22Rv1 (cell line): ENCODE measurements around the gene C3orf85.

ENCODE experiments used
- ZFX ChIP-seq: fragments of 450-650 bp; IDR thresholded peaks from 2 replicates; pipeline ENCODE4 v1.6.1; 2017; ENCODE audit warnings: antibody characterized with exemption, borderline replicate concordance
- TF ChIP-seq, protein P1 (sequence below): fragments of 450-650 bp; IDR thresholded peaks from 2 replicates; pipeline ENCODE4 v1.5.1; 2017; ENCODE audit warnings: mild to moderate bottlenecking

DNA sequence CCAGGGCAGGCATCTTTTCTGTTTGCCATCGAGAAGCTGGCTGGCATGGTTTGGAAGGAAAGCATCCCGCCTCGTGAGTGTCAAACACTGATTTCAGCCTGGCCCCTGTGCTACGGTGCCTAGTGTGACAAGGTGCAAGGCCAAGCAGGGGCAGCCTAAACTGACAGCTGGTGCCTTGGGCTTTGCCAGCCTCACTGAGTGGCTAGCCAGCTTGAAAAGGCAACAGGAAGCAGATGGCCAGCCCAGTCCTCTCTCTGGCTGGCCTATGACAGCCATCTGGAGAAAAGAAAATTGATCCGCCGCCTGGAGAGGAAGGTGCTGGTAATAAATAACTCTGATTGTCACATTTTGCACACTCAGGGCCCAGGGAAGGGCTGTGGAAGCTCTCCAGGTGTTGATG is 52.2 kb downstream of the C3orf85 start:
- TF ChIP-seq, protein P1, sequence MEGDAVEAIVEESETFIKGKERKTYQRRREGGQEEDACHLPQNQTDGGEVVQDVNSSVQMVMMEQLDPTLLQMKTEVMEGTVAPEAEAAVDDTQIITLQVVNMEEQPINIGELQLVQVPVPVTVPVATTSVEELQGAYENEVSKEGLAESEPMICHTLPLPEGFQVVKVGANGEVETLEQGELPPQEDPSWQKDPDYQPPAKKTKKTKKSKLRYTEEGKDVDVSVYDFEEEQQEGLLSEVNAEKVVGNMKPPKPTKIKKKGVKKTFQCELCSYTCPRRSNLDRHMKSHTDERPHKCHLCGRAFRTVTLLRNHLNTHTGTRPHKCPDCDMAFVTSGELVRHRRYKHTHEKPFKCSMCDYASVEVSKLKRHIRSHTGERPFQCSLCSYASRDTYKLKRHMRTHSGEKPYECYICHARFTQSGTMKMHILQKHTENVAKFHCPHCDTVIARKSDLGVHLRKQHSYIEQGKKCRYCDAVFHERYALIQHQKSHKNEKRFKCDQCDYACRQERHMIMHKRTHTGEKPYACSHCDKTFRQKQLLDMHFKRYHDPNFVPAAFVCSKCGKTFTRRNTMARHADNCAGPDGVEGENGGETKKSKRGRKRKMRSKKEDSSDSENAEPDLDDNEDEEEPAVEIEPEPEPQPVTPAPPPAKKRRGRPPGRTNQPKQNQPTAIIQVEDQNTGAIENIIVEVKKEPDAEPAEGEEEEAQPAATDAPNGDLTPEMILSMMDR, result no peak
- no peak for TF ChIP-seq ZFX
